Common myeloid progenitor, CD34-positive (primary cell): ENCODE data around the gene DNAH17.
A peak's percentile ranks its signal among the peaks of the same experiment; 100 is the strongest.

Experiments
- CTCF ChIA-PET: fragments of 350-600 bp; sonication (Branson Sonifier 250); formaldehyde crosslinking; loops from one replicate; lab custom pipeline; 2021; ENCODE audit warnings: antibody characterized with exemption; lab: Charles Lee
- POLR2A ChIA-PET: fragments of 350-600 bp; sonication (Branson Sonifier 250); formaldehyde crosslinking; loops from one replicate; lab custom pipeline; 2021; ENCODE audit warnings: antibody characterized with exemption; lab: Charles Lee
- DNase-seq, 3 donors: peaks; one replicate each; pipeline versions ENCODE4 v3.0.0 to v3.0.0-alpha.2; 2013
- H3K27ac ChIP-seq, 2 experiments: 1 replicate in 1 of 2; 2 replicates in 1 of 2; pipeline ENCODE4 v1.7.0; 2013; ENCODE audit warnings: inconsistent platforms in 2 of 2, low read length in 2 of 2, mild to moderate bottlenecking in 2 of 2, low read depth in 1 of 2, moderate library complexity in 1 of 2; ENCODE audit not compliant: severe bottlenecking in 2 of 2, insufficient read depth in 1 of 2, poor library complexity in 1 of 2
- H3K27me3 ChIP-seq, 5 experiments: replicated peaks in 2 of 5; 1 replicate in 3 of 5; 2 replicates in 2 of 5; pipeline versions ENCODE4 v1.6.1 to v1.7.0; 2013; ENCODE audit warnings: low read length in 4 of 5, mild to moderate bottlenecking in 2 of 5, moderate library complexity in 2 of 5, inconsistent platforms in 1 of 5; ENCODE audit not compliant: insufficient read depth in 5 of 5, control insufficient read depth in 4 of 5
- H3K36me3 ChIP-seq, 4 experiments: 1 replicate in 2 of 4; 2 replicates in 2 of 4; pipeline versions ENCODE4 v1.6.1 to v1.7.0; 2013; ENCODE audit warnings: low read length in 3 of 4, control low read depth in 1 of 4, mild to moderate bottlenecking in 1 of 4; ENCODE audit not compliant: control insufficient read depth in 4 of 4, insufficient read depth in 4 of 4
- H3K4me1 ChIP-seq, 4 experiments: 1 replicate in 3 of 4; 2 replicates in 1 of 4; pipeline versions ENCODE4 v1.6.1 to v1.7.1; 2013; ENCODE audit warnings: low read length in 3 of 4, mild to moderate bottlenecking in 3 of 4, control low read depth in 1 of 4, inconsistent platforms in 1 of 4, moderate library complexity in 1 of 4; ENCODE audit not compliant: control insufficient read depth in 4 of 4, insufficient read depth in 4 of 4; ENCODE audit errors: control extremely low read depth in 1 of 4
- H3K4me3 ChIP-seq, 7 experiments: 1 replicate in 4 of 7; 2 replicates in 3 of 7; pipeline versions ENCODE4 v1.5.1 to v1.7.0; 2013; ENCODE audit warnings: mild to moderate bottlenecking in 7 of 7, low read length in 6 of 7, moderate library complexity in 6 of 7, inconsistent platforms in 2 of 7, low read depth in 2 of 7, control low read depth in 1 of 7; ENCODE audit not compliant: insufficient read depth in 4 of 7, control insufficient read depth in 1 of 7; ENCODE audit errors: extremely low read depth in 1 of 7
- H3K9me3 ChIP-seq, 5 experiments: 1 replicate in 4 of 5; 2 replicates in 1 of 5; pipeline versions ENCODE4 v1.6.1 to v1.7.1; 2013; ENCODE audit warnings: low read length in 4 of 5, mild to moderate bottlenecking in 2 of 5, inconsistent platforms in 1 of 5, low read depth in 1 of 5, moderate library complexity in 1 of 5; ENCODE audit not compliant: control insufficient read depth in 4 of 5, insufficient read depth in 2 of 5; ENCODE audit errors: control extremely low read depth in 1 of 5
- WGBS: methylation state at CpG from one replicate; pipeline ENCODE4 v1.1.5; 2013; ENCODE audit not compliant: insufficient coverage; 5-methylcytosine and 5-hydroxymethylcytosine counted together

Gene DNAH17

DNA sequence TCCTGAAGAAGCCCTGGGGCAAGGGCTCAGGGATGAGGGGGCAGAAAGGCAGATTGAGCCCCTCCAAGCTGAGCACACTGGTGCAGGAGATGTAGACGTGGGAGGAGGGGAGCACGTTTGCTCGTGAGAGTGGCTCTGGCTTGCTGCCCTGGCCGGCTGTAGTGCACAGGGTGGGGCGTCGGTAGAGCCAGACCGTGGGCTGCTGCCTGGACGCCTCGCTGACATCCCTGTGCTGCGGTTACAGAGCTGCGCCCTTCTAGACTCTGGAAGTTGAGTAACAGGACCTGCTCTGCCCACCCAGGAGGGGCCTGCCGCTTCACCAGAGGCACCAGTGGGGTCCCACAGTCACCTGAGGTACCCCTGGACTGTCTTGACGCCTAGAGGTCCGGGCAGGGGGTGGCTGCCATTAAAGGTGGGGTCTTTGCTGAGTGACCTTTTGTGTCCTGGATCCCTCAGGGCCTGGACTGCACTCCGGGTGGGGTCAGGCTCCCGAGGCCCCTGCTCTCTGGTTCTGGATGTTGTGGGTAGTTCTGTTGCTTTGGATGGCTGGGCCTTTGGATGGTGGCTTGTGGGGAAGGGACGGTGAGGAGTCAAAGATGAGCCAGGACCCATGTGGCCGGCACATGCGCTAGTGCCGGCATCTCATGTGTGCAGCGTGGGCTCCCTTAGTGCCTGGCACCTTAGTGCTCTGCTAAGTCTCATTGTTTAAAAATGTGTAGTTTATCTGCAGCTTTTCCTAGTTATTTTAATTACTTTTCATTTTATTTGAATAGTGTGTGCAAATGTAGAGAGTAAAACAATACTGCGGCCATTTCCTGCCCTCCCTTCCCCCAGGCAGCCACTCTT, 157.0 kb downstream of the DNAH17 start:
- Histone ChIP-seq H3K4me1 (peaks cover 11 to 29% (median 26%) of the 10 kb centered on the region in 4 experiments), H3K27ac (no peak overlapping the region), H3K9me3 (no peaks in the 10 kb centered on the region), H3K27me3 (no peaks in the 10 kb centered on the region), H3K4me3 (no peak overlapping the region), H3K36me3 (peaks cover 10 to 70% (median 48%) of the 10 kb centered on the region in 4 experiments)
- WGBS, result 97% methylated on average over 15 of the region's 22 CpGs
- CTCF ChIA-PET, result interaction anchor here (0.9 to 10.8 kb wide), 9 partner anchors 9 to 170 kb away, joined by 3 to 104 read pairs (median 5); no protein-coding TSS in a partner anchor
- POLR2A ChIA-PET, result no interaction called here
- DNase-seq, result no peak

- CTCF ChIA-PET, result interaction anchor here (0.7 to 10.8 kb wide), 6 partner anchors 22 to 334 kb away, joined by 3 to 104 read pairs (median 4); no protein-coding TSS in a partner anchor
- peak in 1 of 3 donors; percentile 13 for DNase-seq
- POLR2A ChIA-PET, result no interaction called here
- H3K4me1 ChIP-seq, result peaks cover 11 to 46% (median 43%) of the 10 kb centered on the region in 4 experiments
- H3K36me3 ChIP-seq, result peaks cover 8 to 63% (median 33%) of the 10 kb centered on the region in 4 experiments
- H3K27me3 ChIP-seq, result no peaks in the 10 kb centered on the region
- H3K4me3 ChIP-seq, result no peak overlapping the region
- H3K9me3 ChIP-seq, result no peaks in the 10 kb centered on the region
- H3K27ac ChIP-seq, result no peak overlapping the region
- WGBS, result 76% methylated on average over 5 of the region's 12 CpGs
These were observed 158.7 kb downstream of the DNAH17 start for GRCh38 chr17:78418326-78419026.

- peaks cover 11 to 55% (median 52%) of the 10 kb centered on the region in 4 experiments for H3K4me1 ChIP-seq
These were observed 159.7 kb downstream of the DNAH17 start for GRCh38 chr17:78417531-78417909.

DNA sequence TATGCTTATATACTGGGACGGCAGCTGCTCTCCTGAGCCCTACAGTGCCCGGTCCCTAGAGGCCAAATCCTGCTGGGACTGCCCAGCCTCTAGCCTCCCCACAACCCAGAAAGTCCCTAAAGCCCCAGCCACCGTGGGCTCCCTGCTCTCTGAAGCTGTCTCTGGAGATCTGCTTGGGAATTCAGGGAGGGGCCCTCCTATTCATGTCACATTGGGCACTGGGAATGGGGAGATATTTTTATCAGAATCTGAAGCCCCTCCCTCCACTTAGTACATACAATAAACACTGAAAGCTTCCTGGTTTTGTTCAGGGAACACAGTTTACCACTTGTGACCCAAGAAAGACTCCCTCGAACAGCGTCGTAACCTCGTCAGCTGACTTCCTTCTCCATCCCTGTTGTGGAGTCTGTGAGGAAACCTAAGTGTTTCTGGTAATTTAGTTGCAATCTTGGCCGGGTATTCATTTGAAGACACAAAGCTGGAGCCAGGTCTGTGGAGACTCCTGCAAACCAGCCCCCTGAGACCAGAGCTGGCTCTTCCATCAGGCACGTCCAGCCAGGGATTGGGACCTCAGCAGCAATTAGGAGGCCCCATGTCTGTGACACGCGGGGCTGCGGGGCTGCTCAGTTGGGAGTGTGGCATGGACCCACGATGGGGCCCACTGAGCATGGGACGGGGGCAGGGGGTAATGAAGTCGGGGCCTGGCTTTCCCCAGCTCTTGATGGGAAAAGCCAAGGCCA, 160.2 kb downstream of the DNAH17 start:
- H3K4me1 ChIP-seq, result peaks cover 11 to 60% (median 53%) of the 10 kb centered on the region in 4 experiments
- no peaks in the 10 kb centered on the region for H3K9me3 ChIP-seq
- POLR2A ChIA-PET, result interaction anchor here (1.0 to 1.5 kb wide), 4 partner anchors 9 to 159 kb away, joined by 3 to 6 read pairs (median 4); partner anchors contain the start of gene PGS1
- peak overlapping the region; percentile 25 to 62 for H3K27ac ChIP-seq
- 61% methylated on average over 10 of the region's 15 CpGs for WGBS
- no peaks in the 10 kb centered on the region for H3K27me3 ChIP-seq
- CTCF ChIA-PET, result interaction anchor here (1.1 to 10.8 kb wide), 6 partner anchors 9 to 328 kb away, joined by 4 to 104 read pairs (median 4); no protein-coding TSS in a partner anchor
- DNase-seq, result peak in 2 of 3 donors; percentile 35 to 45
- H3K36me3 ChIP-seq, result peaks cover 8 to 65% (median 34%) of the 10 kb centered on the region in 4 experiments
- H3K4me3 ChIP-seq, result peak overlapping the region in 5 of 7 experiments; percentile 3 to 54 (median 25)

More at GRCh38 chr17:78417531-78417909, 159.7 kb downstream of the DNAH17 start:
- H3K4me3 ChIP-seq, result no peak overlapping the region
- H3K9me3 ChIP-seq, result no peaks in the 10 kb centered on the region
- WGBS, result 96% methylated on average over 10 of the region's 13 CpGs
- H3K36me3 ChIP-seq, result peaks cover 8 to 65% (median 33%) of the 10 kb centered on the region in 4 experiments
- ChIA-PET CTCF (interaction anchor here (1.5 to 10.8 kb wide), 4 partner anchors 10 to 54 kb away, joined by 4 to 104 read pairs (median 4); no protein-coding TSS in a partner anchor), POLR2A (interaction anchor here (1.0 to 1.5 kb wide), 3 partner anchors 9 to 159 kb away, joined by 3 to 6 read pairs (median 4); partner anchors contain the start of gene PGS1)
- H3K27ac ChIP-seq, result peak overlapping the region in 1 of 2 experiments; percentile 39
- no peaks in the 10 kb centered on the region for H3K27me3 ChIP-seq
- DNase-seq, result no peak

- H3K4me1 ChIP-seq, result peaks cover 11 to 60% (median 49%) of the 10 kb centered on the region in 4 experiments
- DNase-seq, result peak in 2 of 3 donors; percentile 33 to 42
- peak overlapping the region in 4 of 7 experiments; percentile 3 to 54 (median 36) for H3K4me3 ChIP-seq
- H3K27ac ChIP-seq, result peak overlapping the region; percentile 16 to 25
- ChIA-PET POLR2A (interaction anchor here (1.0 to 1.5 kb wide), 3 partner anchors 37 to 158 kb away, joined by 3 to 4 read pairs (median 3); partner anchors contain the start of gene PGS1), CTCF (interaction anchor here (1.1 to 10.8 kb wide), 5 partner anchors 9 to 328 kb away, joined by 4 to 104 read pairs (median 4); no protein-coding TSS in a partner anchor)
- WGBS, result 51% methylated on average over 11 of the region's 17 CpGs
- no peaks in the 10 kb centered on the region for H3K9me3 ChIP-seq
- peaks cover 6 to 69% (median 34%) of the 10 kb centered on the region in 4 experiments for H3K36me3 ChIP-seq
- H3K27me3 ChIP-seq, result no peaks in the 10 kb centered on the region
These were observed 161.1 kb downstream of the DNAH17 start for GRCh38 chr17:78415821-78416711.
